GM19467 (cell line): Measurements from ENCODE around the gene SAMD4A.

Source experiments
- ATAC-seq: cut with Tn5 transposase; IDR thresholded peaks from one replicate; pipeline ENCODE4 v1.9.1; 2021; ENCODE audit warnings: mild to moderate bottlenecking, moderate library complexity; ENCODE audit not compliant: unreplicated experiment

SAMD4A gene, protein sequence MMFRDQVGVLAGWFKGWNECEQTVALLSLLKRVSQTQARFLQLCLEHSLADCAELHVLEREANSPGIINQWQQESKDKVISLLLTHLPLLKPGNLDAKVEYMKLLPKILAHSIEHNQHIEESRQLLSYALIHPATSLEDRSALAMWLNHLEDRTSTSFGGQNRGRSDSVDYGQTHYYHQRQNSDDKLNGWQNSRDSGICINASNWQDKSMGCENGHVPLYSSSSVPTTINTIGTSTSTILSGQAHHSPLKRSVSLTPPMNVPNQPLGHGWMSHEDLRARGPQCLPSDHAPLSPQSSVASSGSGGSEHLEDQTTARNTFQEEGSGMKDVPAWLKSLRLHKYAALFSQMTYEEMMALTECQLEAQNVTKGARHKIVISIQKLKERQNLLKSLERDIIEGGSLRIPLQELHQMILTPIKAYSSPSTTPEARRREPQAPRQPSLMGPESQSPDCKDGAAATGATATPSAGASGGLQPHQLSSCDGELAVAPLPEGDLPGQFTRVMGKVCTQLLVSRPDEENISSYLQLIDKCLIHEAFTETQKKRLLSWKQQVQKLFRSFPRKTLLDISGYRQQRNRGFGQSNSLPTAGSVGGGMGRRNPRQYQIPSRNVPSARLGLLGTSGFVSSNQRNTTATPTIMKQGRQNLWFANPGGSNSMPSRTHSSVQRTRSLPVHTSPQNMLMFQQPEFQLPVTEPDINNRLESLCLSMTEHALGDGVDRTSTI

DNA sequence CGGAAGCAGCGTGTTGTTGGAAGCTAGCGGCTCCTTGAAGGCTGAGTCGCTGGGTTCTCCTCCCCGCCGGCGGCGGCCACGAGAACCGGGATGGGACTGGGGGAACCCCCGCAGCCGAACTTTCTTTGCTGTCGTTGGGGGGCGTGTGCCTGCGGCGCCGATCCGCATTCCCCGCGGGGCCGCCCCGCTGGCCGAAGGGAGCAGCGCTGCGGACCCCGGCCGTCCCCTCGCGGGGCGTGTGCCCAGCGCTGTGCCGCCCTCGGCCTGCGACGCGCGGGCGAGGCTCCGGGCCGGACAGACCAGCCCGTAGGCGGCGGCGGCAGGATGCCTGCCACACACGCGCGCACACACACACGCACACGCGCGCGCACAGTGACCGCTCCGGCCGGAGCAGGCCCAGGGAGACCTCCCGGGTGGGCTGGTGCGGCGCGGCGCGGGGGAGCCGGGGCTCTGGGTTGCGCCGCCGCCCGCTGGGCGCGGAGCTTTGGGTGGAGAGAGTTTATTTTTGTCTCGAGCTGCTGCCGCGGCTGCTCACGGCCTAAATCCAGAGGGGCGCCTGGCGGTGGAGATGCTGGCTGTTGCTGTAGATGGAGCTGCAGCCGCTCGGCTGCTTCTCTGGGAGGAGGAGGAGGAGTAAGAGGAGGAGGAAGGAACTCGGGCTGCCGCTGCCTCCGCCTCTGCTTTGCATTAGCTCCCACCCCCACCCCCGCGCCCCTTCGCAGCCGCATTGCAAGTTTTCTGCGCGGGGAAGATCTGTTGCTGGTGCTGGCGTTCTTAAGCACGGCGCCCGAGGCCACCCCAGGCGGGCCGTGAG is at the start of gene SAMD4A:
TSS of gene SAMD4A (plus strand) at position 719 of the 814 bp plus-strand sequence. CDS start 789 bp downstream, outside the sequence.
- ATAC-seq = peak; percentile 29

DNA sequence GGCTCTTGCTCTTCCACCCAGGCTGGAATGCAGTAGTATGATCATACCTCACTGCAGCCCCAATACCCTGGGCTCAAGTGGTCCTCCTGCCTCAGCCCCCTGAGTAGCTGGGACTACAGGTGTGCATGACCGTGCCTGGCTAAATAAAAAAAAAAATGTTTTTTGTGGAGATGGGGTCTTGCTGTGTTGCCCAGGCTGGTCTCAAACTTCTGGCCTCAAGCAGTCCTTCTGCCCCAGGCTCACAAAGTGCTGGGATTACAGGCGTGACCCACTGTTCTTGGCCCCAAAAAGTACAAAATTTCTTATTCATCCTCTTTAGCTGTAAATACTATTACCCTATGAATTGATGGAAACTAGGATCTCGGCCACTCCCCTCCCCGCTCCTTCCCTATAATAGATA is 42.5 kb upstream of the SAMD4A start:
- no peak for ATAC-seq

DNA sequence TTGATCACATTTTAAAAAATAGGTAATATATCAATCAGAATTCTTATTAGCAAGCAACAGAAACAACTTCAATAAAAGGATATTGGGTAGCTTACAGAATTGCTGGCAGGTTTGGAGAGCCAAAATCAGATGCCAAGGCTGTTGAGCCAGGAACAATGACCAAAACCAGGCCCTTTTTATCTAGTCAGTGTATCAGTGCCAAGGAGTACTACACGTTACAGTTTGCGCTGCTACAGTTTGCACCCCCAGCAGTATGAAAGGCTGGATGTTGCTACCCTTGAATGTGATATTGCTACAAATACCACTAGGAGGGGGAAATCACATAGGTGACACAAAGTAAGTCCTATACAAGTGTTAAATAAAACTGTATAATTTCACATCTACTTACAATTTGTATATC is 38.0 kb upstream of the SAMD4A start:
- no peak for ATAC-seq

DNA sequence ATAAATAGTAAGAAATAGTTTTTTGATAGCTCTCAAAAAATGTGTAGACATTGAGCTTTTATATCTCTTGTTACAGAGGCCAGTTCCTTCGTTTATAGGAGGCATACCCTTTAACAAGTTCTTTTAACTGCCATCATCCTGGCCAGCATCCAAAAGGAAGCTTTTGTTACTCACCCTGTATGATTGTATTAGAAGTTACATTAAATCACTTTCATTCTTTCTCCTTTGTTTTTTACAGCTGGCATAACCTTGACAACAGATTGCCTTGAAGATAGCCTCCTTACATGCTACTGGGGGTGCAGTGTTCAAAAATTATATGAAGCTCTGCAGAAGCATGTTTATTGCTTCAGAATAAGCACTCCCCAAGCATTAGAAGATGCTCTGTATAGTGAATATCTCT is 37.1 kb upstream of the SAMD4A start:
- no peak for ATAC-seq

- peak; percentile 86 for ATAC-seq
These were observed 34.6 kb upstream of the SAMD4A start for GRCh38 chr14:54532111-54533012.

GRCh38 chr14:54533100-54533499 is 33.8 kb upstream of the SAMD4A start:
- no peak for ATAC-seq

GRCh38 chr14:54535126-54535525 is 31.8 kb upstream of the SAMD4A start:
- no peak for ATAC-seq

DNA sequence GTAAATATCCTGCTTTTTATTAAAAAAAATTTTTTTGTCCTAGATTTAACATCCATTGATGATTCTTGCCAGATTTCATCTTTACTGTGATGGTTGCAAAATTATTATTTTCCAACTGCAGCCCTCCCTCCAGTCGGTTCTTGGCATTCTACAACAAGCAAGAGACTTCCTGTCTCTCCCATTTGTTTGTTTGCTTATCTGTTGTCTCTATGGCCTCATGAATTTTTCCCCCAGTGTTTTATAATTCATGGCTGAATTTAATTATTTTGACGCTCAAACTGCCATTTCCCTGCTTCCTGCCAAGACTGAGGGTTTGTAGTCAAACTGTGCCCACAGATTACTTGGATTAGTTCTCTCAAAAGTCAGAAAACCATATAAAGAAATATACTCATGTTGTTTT is 31.3 kb upstream of the SAMD4A start:
- no peak for ATAC-seq

DNA sequence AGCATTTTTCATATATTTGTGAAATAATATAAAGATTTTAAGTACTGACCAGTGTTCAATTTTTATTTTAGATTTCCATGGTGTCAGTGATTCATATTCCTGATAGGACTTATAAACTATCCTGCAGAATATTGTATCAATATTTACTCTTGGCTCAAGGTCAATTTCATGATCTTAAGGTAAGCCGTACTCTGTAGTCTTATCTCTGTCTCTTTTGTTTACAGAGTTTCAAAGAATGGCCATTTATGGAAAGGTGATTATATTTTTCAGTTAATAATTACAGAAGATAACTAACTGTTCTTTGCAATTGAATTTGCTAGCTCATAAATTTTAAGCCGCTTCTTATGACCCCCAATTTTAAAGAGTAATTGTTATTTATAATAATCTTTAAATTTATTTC is 29.3 kb upstream of the SAMD4A start:
- ATAC-seq = no peak

DNA sequence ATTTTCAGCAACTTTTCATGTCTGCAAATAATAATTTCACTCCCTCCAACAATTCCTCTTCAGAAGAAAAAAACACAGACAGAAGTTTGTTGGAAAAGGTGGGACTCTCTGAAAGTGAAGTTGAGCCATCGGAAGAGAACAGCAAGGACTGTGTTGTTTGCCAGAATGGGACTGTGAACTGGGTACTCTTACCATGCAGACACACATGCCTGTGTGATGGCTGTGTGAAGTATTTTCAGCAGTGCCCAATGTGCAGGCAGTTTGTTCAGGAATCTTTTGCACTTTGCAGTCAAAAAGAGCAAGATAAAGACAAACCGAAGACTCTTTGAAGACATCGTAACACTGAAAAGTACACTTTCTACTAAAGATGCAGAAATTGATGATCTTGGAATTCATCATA is 28.9 kb upstream of the SAMD4A start:
- ATAC-seq = no peak

DNA sequence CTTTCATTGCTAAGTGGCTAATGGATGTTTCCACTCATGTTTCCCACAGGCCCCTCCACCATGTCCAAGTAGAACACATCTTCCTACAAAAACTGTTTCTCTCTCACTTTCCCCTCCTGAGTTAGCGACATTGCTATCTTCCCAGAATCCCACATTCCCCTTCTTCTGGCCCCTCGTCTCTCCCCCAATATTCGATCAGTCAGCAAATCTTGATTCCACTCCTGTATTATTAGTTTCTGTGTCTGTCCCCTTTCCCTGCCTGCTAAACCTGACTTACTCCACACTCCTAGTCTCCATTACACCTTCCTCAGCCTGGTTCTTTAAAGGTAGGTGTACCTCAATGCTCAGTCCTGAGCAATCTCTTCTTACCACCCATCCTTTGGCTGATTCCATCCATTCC is 19.3 kb upstream of the SAMD4A start:
- ATAC-seq = no peak

DNA sequence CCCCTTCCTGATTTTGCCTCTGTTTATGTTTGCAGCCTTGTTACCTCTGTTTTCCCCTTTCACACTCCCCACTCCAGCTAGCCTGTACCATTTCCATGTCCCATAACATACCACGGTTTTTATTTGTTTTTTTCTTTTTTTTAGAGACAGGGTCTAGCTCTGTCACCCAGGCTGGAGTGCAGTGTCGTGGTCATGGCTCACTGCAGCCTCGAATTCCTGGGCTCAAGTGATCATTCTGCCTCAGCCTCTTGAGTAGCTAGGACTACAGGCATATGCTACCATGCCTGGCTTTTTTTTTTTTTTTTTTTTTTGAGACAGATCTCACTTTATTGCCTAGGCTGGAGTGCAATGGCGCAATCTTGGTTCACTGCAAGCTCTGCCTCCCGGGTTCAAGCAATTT is 18.4 kb upstream of the SAMD4A start:
- ATAC-seq = no peak

DNA sequence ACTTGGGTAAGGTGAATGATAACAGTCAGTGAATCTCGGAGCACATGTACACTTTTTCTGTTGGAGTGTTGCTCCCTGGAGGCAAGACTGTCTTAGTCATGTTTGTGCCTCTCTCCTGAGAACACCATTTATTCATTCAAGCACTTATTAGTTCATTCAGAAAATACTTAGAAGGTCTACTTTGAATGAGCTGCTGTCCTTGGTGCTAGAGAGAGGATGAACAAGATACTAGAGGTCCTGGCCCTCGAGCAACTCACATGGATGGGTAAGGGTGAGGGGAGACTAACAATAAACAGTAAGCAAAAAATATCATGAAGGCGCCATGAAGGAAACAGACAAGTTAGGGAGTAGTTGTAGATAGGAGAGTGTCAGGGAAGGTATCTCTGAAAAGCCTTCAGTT is 17.1 kb upstream of the SAMD4A start:
- no peak for ATAC-seq

DNA sequence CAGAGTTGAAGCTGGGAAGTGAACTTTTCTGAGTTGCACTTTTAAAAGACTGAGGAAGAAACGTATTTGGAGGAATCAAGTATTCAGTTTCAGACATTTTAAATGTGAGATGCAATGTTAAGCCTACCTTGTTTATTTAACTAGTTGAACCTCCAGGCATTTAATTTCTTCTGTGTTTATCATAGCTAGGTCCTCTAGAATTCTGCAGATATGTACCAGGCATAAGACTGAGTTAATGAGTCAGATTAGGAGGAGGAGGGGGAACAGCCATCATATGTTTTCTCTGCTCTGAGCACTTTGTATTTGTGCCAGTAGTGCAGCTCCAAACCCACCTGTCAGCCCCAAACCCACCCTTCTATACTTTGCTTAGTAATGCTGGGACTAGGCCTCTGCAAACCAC is 16.4 kb upstream of the SAMD4A start:
- ATAC-seq = no peak

DNA sequence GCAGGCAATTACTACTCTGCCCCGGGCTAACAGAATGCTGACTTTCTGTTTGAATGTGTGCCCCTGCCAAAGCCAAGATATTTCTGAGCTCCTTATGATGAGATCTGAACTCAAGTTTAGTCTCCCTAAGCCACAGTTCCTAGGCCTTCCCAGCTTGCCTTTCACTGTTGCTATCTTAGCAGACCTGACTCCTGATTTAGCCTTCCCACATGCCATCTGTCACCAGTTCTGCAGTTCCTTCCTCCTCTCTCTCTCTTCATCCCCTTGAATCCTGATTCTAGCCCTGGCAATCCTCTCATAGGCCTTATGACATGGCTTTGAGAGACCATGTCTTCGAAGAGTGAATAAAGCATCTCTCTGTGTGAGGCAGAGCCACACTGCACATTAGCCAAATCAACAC is 12.5 kb upstream of the SAMD4A start:
- no peak for ATAC-seq

- no peak for ATAC-seq
These were observed 11.3 kb upstream of the SAMD4A start for GRCh38 chr14:54555651-54556050.

GRCh38 chr14:54556535-54556934 is 10.4 kb upstream of the SAMD4A start:
- ATAC-seq = no peak

GRCh38 chr14:54562334-54562733 is 4.6 kb upstream of the SAMD4A start:
- no peak for ATAC-seq

DNA sequence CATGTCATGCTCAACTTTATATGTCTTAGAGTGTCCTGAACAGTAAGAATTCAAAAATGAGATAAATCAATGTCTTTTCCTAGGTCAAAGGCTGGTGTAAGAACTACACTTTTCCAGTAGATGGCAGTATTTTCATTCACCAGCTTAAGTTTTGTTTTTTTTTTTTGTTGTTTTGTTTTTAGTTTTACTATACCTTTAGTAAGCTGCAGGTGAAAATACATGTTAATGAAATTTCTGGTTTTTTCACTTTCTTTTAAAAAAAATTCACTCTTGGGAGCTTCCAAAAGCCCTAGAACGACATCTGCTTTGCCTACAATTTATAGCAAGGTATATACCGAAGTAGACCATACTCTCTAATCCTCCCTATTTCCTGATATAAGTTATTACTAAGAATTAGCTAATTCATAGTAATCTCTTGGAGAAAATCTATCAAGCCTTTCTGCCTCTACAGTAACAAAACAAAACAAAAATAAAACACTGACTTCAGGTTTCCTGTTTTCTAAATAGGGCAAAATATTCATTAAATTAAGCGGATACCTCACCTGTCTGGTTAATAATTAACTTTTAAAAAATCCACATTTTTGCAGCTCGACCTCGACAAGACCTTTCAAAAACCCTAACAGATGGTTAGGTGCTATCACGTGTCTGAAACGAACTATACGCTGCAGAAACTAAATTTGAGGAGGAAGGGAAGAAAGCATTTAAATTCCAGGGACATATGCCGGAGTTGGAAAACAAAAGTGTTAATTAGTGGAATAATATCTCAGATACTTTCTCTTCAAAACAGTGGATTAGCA is 2.7 kb upstream of the SAMD4A start:
- ATAC-seq = no peak
